NT2/D1 (cell line): ENCODE measurements around the gene TNS3.

Experiments used
- SUZ12 ChIP-seq: IDR thresholded peaks from 2 replicates; pipeline ENCODE4 v1.6.1; 2011; ENCODE audit not compliant: insufficient read length, insufficient read depth; ENCODE audit errors: extremely low read depth
- YY1 ChIP-seq: IDR thresholded peaks from 2 replicates; pipeline ENCODE4 v1.6.1; 2011; ENCODE audit not compliant: insufficient read length, insufficient read depth
- ZNF274 ChIP-seq: IDR thresholded peaks from 2 replicates; pipeline ENCODE4 v1.6.1; 2011; ENCODE audit warnings: mild to moderate bottlenecking, low read depth, low read length

DNA sequence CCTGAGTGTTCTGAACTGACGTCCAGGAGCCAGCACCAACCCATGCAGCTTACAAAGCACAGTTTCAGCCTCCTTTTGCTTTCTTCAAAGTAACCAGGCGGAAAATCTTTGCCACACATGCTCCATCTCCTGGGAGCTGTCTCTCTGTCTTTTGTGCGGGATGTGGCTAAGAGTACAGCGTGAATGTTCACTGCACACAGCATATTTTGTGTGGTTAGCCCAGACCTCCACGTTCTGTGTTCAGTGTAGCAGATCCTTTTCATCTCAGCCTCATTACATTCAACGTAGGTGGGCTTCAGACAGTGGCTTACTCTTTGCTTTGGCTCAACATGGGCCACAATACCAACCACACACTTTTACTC lies 200.8 kb downstream of the TNS3 start:
- TF ChIP-seq YY1 (no peak), SUZ12 (no peak), ZNF274 (no peak)
